NCI-H69 (cell line): ENCODE measurements around the gene TTC7B.

Experiments
- DNase-seq: peaks from one replicate; lab custom pipeline; 2025; lab: John Stamatoyannopoulos, UW

The TTC7B gene

DNA sequence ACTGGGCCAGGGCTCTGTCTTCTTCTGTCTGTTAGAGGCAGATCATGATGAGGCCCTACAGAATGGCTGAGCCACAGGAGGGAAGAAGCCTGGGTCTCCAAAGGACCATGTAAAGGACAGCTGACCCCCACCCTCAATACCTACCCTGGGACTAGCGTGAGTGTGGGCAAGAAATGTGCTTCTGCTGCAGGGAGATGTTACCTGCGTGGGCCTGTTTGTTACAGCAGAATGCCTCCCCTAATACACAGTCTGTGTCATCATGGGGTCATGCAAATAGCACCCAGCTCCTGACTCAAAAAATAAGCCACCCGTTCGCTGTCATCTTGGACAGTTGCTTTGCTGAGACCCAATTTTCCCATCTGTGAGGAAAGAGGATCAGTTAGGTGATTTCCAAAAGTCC is 328.8 kb downstream of the TTC7B start:
- DNase-seq: no peak

DNA sequence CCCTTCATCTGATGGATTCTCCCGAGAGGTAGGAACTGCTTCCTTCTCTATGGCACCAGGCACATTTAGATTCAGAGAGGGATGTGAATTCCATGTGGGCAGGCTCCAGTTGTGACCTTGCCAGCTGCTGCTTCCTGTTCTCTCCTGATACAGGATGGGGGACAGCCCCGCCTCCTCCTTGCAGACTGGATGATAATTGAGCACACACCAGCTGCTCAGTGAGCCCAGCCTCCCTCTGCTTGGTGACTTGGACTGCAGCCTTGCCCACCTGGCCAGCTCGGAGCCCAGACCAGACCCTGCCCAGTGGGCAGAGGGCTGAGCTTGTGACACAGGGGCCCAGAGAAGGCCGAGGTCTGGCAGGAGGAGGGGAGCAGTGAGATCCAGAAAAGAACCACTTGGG is 329.2 kb downstream of the TTC7B start:
- peak; percentile 97 for DNase-seq

DNA sequence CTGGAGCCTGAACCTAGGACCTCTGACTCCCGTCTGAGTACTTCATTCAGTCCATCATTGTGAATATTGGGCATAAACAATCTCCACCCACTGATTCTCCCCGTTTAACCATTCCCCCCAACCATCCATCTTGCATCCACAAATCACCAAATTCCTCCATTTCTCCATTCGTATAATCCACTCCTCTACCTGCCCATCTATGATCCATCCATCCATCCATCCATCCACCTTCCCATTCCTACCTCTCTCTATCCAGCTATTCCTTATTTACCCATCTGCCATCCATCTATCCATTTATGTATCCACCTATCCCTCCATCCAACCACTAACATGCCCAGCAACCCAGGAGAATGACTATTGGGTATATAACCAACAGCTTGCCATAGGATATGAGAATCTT is 331.9 kb downstream of the TTC7B start:
- no peak for DNase-seq

DNA sequence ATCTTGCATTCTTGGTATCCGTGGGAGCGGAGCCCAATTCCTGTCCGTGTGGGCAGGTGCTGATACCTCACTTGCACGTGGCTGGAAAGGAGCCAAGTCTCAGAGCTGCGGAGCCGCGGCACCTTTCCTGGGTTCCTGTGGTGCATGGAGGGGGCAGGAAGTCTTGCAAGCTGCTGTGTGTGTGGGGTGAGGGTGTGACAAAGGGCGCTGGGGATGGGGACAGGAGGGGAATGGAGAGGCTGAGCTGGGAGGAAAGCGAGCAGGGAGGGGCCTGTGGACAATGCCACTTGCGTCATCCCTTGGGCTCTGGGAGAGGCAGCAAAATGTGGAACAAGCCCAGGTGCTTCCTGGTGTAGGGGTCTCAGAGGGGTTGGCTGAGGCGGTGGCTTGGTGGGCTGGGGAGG is 332.7 kb downstream of the TTC7B start:
- peak; percentile 92 for DNase-seq

DNA sequence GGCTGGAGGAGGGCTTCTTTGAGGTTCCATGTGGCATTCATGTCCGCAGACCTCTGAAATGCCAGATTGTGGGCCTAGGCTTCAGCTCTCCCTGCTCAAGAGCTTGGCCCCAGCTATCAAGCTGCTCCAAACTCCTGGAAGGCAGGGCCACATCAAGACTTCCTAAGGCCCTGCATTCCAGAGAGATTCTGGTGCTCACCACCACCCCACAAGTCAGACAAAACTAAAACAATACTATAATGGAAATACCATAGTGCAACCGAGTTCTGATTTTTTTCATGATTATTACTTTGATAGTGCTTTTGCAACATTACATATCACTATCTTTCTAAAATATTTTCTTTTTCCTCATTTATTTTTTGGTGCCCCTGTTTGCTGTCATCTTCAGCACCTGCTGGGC is 333.1 kb downstream of the TTC7B start:
- DNase-seq: no peak

DNA sequence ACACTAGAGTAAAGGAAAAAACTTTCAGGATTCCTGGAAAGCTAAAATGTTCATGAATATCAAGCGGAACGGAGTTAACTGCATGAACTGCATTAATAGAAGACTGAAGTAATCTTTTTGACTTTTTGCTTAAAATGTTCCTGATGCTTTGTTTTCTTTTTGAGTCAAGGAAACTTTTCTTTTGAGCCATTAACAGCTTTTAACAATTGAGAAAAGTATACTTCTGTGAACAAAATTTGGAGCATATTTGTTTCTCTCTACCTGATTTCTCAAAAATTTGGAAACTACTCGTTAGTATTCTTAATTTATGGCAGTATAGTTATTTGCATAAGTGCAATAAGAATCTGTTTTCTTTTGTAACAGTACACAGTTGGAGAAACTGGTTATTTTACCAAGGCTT is 340.9 kb downstream of the TTC7B start:
- no peak for DNase-seq
